ENCODE results near the gene ZNF324B.
A peak's percentile ranks its signal among the peaks of the same experiment; 100 is the strongest.

ZNF324B gene

GRCh38 chr19:58498316-58499020, 47.0 kb downstream of the ZNF324B start:
- TF ChIP-seq CTCF (conservative IDR thresholded peaks at IDR 0.05; ENCODE audit: control insufficient read depth, insufficient read depth, low read depth, low read length), result no peak
- DNase-seq (ENCODE audit: low read depth), result no peak
- H3K4me3 ChIP-seq (ENCODE audit: control insufficient read depth, low read depth, low read length), result peak overlapping the region; percentile 54

- H3K4me3 ChIP-seq (ENCODE audit: control insufficient read depth, low read depth, low read length), result peak overlapping the region; percentile 54
Measured at GRCh38 chr19:58499021-58499927, 47.9 kb downstream of the ZNF324B start.

GRCh38 chr19:58500242-58500641, 48.8 kb downstream of the ZNF324B start:
- H3K4me3 ChIP-seq (ENCODE audit: control insufficient read depth, low read depth, low read length), result peak overlapping the region; percentile 50
- no peak for DNase-seq (ENCODE audit: low read depth)
- TF ChIP-seq CTCF (conservative IDR thresholded peaks at IDR 0.05; ENCODE audit: control insufficient read depth, insufficient read depth, low read depth, low read length), result no peak

More at GRCh38 chr19:58499021-58499927, 47.9 kb downstream of the ZNF324B start:
- DNase-seq (ENCODE audit: low read depth), result peak; percentile 98
- peak; percentile 32 for TF ChIP-seq CTCF (conservative IDR thresholded peaks at IDR 0.05; ENCODE audit: control insufficient read depth, insufficient read depth, low read depth, low read length)

All from fibroblast of mammary gland (primary cell).